GM23338 (cell line): ENCODE data around the gene MYO18B. TPM values are rescaled to one million over a fixed set of nuclear protein-coding genes. Genes with fewer than 3 reads are reported as not detected.

Source experiments
- ATAC-seq: fragments of 200-7000 bp; cut with Tn5 transposase; 3 replicates; pipeline ENCODE4 v1.9.1; 2020
- DNase-seq: peaks from one replicate; pipeline ENCODE4 v3.0.0-alpha.2; 2015; ENCODE audit warnings: low spot score
- H2AFZ ChIP-seq: fragments of 200-600 bp; sonication (generic); 2 replicates; pipeline ENCODE4 v1.8.0; 2016; ENCODE audit warnings: antibody characterized with exemption, mild to moderate bottlenecking, moderate library complexity
- H3F3A ChIP-seq: fragments of 200-600 bp; sonication (generic); replicated peaks from 2 replicates; pipeline ENCODE4 v1.8.0; 2017; ENCODE audit warnings: antibody characterized with exemption, mixed run types, low read depth
- H3K27ac ChIP-seq: fragments of 200-600 bp; sonication (generic); 2 replicates; pipeline ENCODE4 v1.6.1; 2016; ENCODE audit warnings: low read depth
- H3K27me3 ChIP-seq: fragments of 200-600 bp; sonication (generic); 2 replicates; pipeline ENCODE4 v1.8.0; 2016; ENCODE audit warnings: mild to moderate bottlenecking, mixed run types, moderate library complexity; ENCODE audit not compliant: insufficient read depth
- H3K36me3 ChIP-seq: fragments of 200-600 bp; sonication (generic); 2 replicates; pipeline ENCODE4 v1.8.0; 2016; ENCODE audit warnings: mild to moderate bottlenecking; ENCODE audit not compliant: insufficient read depth
- H3K4me1 ChIP-seq: fragments of 200-600 bp; sonication (generic); 2 replicates; pipeline ENCODE4 v1.8.0; 2016; ENCODE audit warnings: mild to moderate bottlenecking, moderate library complexity; ENCODE audit not compliant: insufficient read depth
- H3K4me2 ChIP-seq: fragments of 200-600 bp; sonication (generic); 2 replicates; pipeline ENCODE4 v1.7.1; 2017; ENCODE audit warnings: mixed run types
- H3K4me3 ChIP-seq: fragments of 200-600 bp; sonication (generic); 2 replicates; pipeline ENCODE4 v1.6.1; 2016; ENCODE audit warnings: mixed run types
- H3K79me2 ChIP-seq: fragments of 200-600 bp; sonication (generic); replicated peaks from 2 replicates; pipeline ENCODE4 v1.8.0; 2017; ENCODE audit warnings: mild to moderate bottlenecking; ENCODE audit not compliant: insufficient read depth
- H3K9me2 ChIP-seq: fragments of 200-600 bp; sonication (generic); 2 replicates; pipeline ENCODE4 v1.8.0; 2017; ENCODE audit not compliant: insufficient read depth
- H4K20me1 ChIP-seq: fragments of 200-600 bp; sonication (generic); replicated peaks from 2 replicates; pipeline ENCODE4 v1.8.0; 2017; ENCODE audit warnings: mild to moderate bottlenecking; ENCODE audit not compliant: insufficient read depth
- H3K27ac Mint-ChIP-seq: 2 replicates; pipeline ENCODE4 v1.8.0; 2020; ENCODE audit warnings: inconsistent platforms, mild to moderate bottlenecking, moderate library complexity, mixed read lengths
- H3K27me3 Mint-ChIP-seq: 3 replicates; pipeline ENCODE4 v1.8.0; 2022; ENCODE audit warnings: low read depth, mild to moderate bottlenecking, moderate library complexity, mixed read lengths, inconsistent platforms; ENCODE audit not compliant: insufficient read depth, poor library complexity
- H3K36me3 Mint-ChIP-seq: 3 replicates; pipeline ENCODE4 v1.8.0; 2021; ENCODE audit warnings: low read depth, mild to moderate bottlenecking, inconsistent platforms, moderate library complexity, mixed read lengths
- H3K4me1 Mint-ChIP-seq: 3 replicates; pipeline ENCODE4 v1.8.0; 2020; ENCODE audit warnings: mild to moderate bottlenecking, inconsistent platforms, mixed read lengths
- H3K4me3 Mint-ChIP-seq: 3 replicates; pipeline ENCODE4 v1.8.0; 2021; ENCODE audit warnings: moderate library complexity, mild to moderate bottlenecking, inconsistent platforms, mixed read lengths
- H3K9me3 Mint-ChIP-seq: 3 replicates; pipeline ENCODE4 v1.8.0; 2020; ENCODE audit warnings: moderate library complexity, mild to moderate bottlenecking, inconsistent platforms, mixed read lengths
- CREB1 ChIP-seq: fragments of 250-450 bp; sonication (Bioruptor Pico); IDR thresholded peaks from 2 replicates; pipeline ENCODE4 v1.5.0; 2020; ENCODE audit warnings: low read depth, mild to moderate bottlenecking, moderate library complexity
- CTCF ChIP-seq, 2 experiments: fragments of 200-600 bp in 1 of 2; sonication (generic) in 1 of 2; conservative IDR thresholded peaks; 2 replicates each; pipeline versions ENCODE4 v1.5.1 to v1.6.1; 2016 to 2017; ENCODE audit warnings: antibody characterized with exemption in 2 of 2, low read depth in 2 of 2, mild to moderate bottlenecking in 2 of 2, moderate library complexity in 1 of 2
- EZH2 ChIP-seq: fragments of 200-600 bp; sonication (generic); IDR thresholded peaks from one replicate; pipeline ENCODE4 v1.8.0; 2017; ENCODE audit warnings: antibody characterized with exemption, mild to moderate bottlenecking, low read depth; ENCODE audit not compliant: unreplicated experiment
- EZH2phosphoT487 ChIP-seq: fragments of 200-600 bp; sonication (generic); IDR thresholded peaks from one replicate; pipeline ENCODE4 v1.8.1; 2018; ENCODE audit warnings: antibody characterized with exemption; ENCODE audit not compliant: unreplicated experiment
- JUNB ChIP-seq: IDR thresholded peaks from one replicate; pipeline ENCODE4 v1.6.1; 2016; ENCODE audit warnings: antibody characterized with exemption; ENCODE audit not compliant: unreplicated experiment
- NANOG ChIP-seq: IDR thresholded peaks from 2 replicates; pipeline ENCODE4 v1.6.1; 2016; ENCODE audit warnings: antibody characterized with exemption, borderline replicate concordance
- POLR2AphosphoS5 ChIP-seq: IDR thresholded peaks from 2 replicates; pipeline ENCODE4 v1.6.1; 2016; ENCODE audit warnings: antibody characterized with exemption, low read depth
- REST ChIP-seq: IDR thresholded peaks from one replicate; pipeline ENCODE4 v1.6.1; 2018; ENCODE audit warnings: antibody characterized with exemption; ENCODE audit not compliant: unreplicated experiment
- STAT1 ChIP-seq: IDR thresholded peaks from one replicate; pipeline ENCODE4 v1.6.1; 2016; ENCODE audit warnings: antibody characterized with exemption; ENCODE audit not compliant: unreplicated experiment
- ZNF114 ChIP-seq: fragments of 250-450 bp; sonication (Bioruptor Pico); IDR thresholded peaks from 2 replicates; pipeline ENCODE4 v1.5.0; 2020; ENCODE audit warnings: mild to moderate bottlenecking, moderate library complexity
- ZNF331 ChIP-seq: fragments of 250-450 bp; sonication (Bioruptor Pico); IDR thresholded peaks from 2 replicates; pipeline ENCODE4 v1.5.0; 2020; ENCODE audit warnings: low read depth, mild to moderate bottlenecking, moderate library complexity
- polyA plus RNA-seq: library from polyadenylated mRNA; unstranded; fragments of >200 nt; fragmentation: Nextera tagmentation; extraction: Ambion mirVana; gene quantifications from 2 replicates; pipeline ENCODE4 v1.2.1, GENCODE V29; 2016
- total RNA-seq: library from RNA; depleted of rRNA; stranded (reverse); fragments of >200 nt; shearing (Covaris generic); gene quantifications from 2 replicates; pipeline ENCODE4 v1.2.3, GENCODE V29; 2014

The MYO18B gene
- total and polyA plus RNA-seq, 2 experiments from 2014 or later = 0.36 to 0.45 TPM

DNA sequence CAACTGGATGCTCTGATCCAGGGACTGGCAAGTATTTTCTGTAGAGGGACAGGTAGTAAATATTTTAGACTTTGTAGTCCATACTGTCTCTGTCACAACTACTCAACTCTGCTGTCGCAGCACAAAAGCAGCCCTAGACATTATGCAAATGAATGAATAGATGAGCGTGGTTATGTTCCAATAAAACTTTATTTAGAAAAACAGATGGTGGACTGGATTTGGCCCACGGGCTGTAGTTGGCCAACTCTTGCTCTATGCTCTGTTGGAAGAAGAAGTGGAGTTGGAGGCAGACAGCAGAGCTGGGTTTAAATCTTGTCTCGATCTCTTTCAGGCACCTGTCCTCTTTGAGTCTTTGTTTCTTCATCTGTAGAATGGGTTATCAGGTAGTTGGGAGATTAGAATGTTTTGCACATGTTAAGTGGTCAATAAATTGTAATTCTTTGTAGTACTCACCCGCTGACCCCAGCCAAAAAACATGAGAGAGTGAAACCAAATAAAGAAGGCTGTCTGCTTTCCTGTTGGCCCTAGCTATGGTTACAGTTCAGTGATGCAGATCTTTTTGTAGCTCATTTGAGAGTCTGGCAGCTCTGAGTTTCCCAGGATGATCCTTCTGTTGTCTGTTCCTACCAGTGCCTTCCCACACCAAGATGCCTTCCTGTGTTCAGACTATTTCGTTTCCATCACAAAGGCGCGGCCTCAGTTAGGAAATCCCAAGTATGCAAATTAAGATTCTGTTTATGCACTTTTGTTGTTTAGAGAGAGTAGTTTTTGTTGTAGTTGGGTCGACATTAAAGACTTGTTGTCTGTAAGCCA is 229.2 kb downstream of the MYO18B start (continued):
- TF ChIP-seq REST (no peak), STAT1 (no peak)

DNA sequence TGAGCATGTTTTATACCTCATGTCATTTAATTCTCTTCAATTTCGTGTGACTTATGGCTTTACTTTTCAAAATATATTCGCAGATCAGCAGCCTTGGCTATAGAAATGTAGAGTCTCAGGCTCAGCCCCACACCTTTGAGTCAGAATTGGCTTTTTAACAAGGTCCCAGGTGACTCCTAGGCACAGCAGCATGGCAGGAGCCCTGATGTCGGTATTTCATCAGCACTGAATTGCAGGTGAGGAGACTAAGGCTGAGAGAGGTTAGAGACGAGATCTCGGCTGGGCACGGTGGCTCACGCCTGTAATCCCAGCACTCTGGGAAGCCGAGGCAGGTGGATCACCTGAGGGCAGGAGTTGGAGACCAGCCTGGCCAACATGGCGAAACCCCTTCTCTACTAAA is 230.4 kb downstream of the MYO18B start:
- Histone ChIP-seq H3K27ac (peak overlapping the region; percentile 81), H3F3A (no peaks in the 10 kb centered on the region; the same call in 1 of the 2 replicates), H3K4me3 (no peak overlapping the region), H3K27me3 (no peaks in the 10 kb centered on the region), H3K36me3 (no peaks in the 10 kb centered on the region), H3K79me2 (no peaks in the 10 kb centered on the region), H4K20me1 (no peaks in the 10 kb centered on the region), H3K4me2 (no peak overlapping the region), H2AFZ (peak overlapping the region; percentile 60; the same call in 1 of the 2 replicates), H3K9me2 (peaks cover 20% of the 10 kb centered on the region; the same call in 1 of the 2 replicates), H3K4me1 (peaks cover 23% of the 10 kb centered on the region)
- H3K4me1 Mint-ChIP-seq = peaks cover 9% of the 10 kb centered on the region
- H3K27ac Mint-ChIP-seq = no peak overlapping the region
- no peaks in the 10 kb centered on the region for H3K9me3 Mint-ChIP-seq
- no peaks in the 10 kb centered on the region for H3K27me3 Mint-ChIP-seq
- no peaks in the 10 kb centered on the region for H3K36me3 Mint-ChIP-seq
- no peak overlapping the region for H3K4me3 Mint-ChIP-seq
- ATAC-seq (peak; percentile 57), DNase-seq (peak; percentile 15)
- TF ChIP-seq ZNF114 (CRISPR knock-in tag) (no peak), EZH2 (no peak), ZNF331 (no peak), JUNB (no peak), STAT1 (no peak), REST (no peak), NANOG (no peak), CREB1 (CRISPR knock-in tag) (no peak), CTCF (conservative IDR thresholded peaks at IDR 0.05; ENCODE audit: low read depth in 2 of 2) (no peak), POLR2AphosphoS5 (no peak), EZH2phosphoT487 (no peak)
